ENCODE data around the gene CCDC91. TPM values are rescaled to one million over a fixed set of nuclear protein-coding genes. Genes with fewer than 3 reads are reported as not detected.
"Not testable (repeated sequence)": the region's sequence is repeated elsewhere in the genome, so short reads cannot be mapped to it uniquely, and the experiment has no call there.

Gene CCDC91
- polyA plus RNA-seq, 1 donor: 36.0 TPM

GRCh38 chr12:28290262-28290661 lies 100.0 kb downstream of the CCDC91 start:
- DNase-seq: no peak

- no peak for DNase-seq
Measured at GRCh38 chr12:28292699-28293098, 102.4 kb downstream of the CCDC91 start.

GRCh38 chr12:28294300-28294699 lies 104.0 kb downstream of the CCDC91 start:
- no peak for DNase-seq

- DNase-seq: no peak
Measured at GRCh38 chr12:28296287-28296686, 106.0 kb downstream of the CCDC91 start.

- no peak for DNase-seq
Measured at GRCh38 chr12:28303192-28303591, 112.9 kb downstream of the CCDC91 start.

- DNase-seq: no peak
Measured at GRCh38 chr12:28306535-28306934, 116.3 kb downstream of the CCDC91 start.

- no peak for DNase-seq
Measured at GRCh38 chr12:28308891-28309290, 118.6 kb downstream of the CCDC91 start.

GRCh38 chr12:28313631-28314030 lies 123.4 kb downstream of the CCDC91 start:
- no peak for DNase-seq

- DNase-seq: no peak
Measured at GRCh38 chr12:28316049-28316448, 125.8 kb downstream of the CCDC91 start.

- DNase-seq: no peak
Measured at GRCh38 chr12:28318273-28318672, 128.0 kb downstream of the CCDC91 start.

- DNase-seq: no peak
Measured at GRCh38 chr12:28320353-28320752, 130.1 kb downstream of the CCDC91 start.

GRCh38 chr12:28327722-28328121 lies 137.5 kb downstream of the CCDC91 start:
- no peak for DNase-seq

GRCh38 chr12:28328967-28329366 lies 138.7 kb downstream of the CCDC91 start:
- no peak for DNase-seq

GRCh38 chr12:28329727-28330126 lies 139.5 kb downstream of the CCDC91 start:
- not testable (repeated sequence) for DNase-seq

GRCh38 chr12:28330232-28330631 lies 140.0 kb downstream of the CCDC91 start:
- DNase-seq: not testable (repeated sequence)

GRCh38 chr12:28331130-28331529 lies 140.9 kb downstream of the CCDC91 start:
- no peak for DNase-seq

- DNase-seq: no peak
Measured at GRCh38 chr12:28340261-28341045, 150.2 kb downstream of the CCDC91 start.

GRCh38 chr12:28343713-28344112 lies 153.5 kb downstream of the CCDC91 start:
- no peak for DNase-seq

GRCh38 chr12:28346567-28346966 lies 156.3 kb downstream of the CCDC91 start:
- no peak for DNase-seq

- DNase-seq: no peak
Measured at GRCh38 chr12:28349196-28349595, 158.9 kb downstream of the CCDC91 start.

- no peak for DNase-seq
Measured at GRCh38 chr12:28350502-28350901, 160.2 kb downstream of the CCDC91 start.

- DNase-seq: no peak
Measured at GRCh38 chr12:28351414-28351813, 161.2 kb downstream of the CCDC91 start.

- no peak for DNase-seq
Measured at GRCh38 chr12:28355161-28355560, 164.9 kb downstream of the CCDC91 start.

GRCh38 chr12:28360253-28360652 lies 170.0 kb downstream of the CCDC91 start:
- DNase-seq: no peak

Data from left kidney (tissue), 2 donors.